WTC11 (cell line): ENCODE results near the gene TMEM158. TPM values are rescaled to one million over a fixed set of nuclear protein-coding genes. Genes with fewer than 3 reads are reported as not detected.

Experiments
- ATAC-seq: fragments of 200-7000 bp; cut with Tn5 transposase; 2 replicates; pipeline ENCODE4 v1.10.0; 2021; ENCODE audit warnings: mild to moderate bottlenecking, moderate library complexity
- CTCF ChIA-PET: fragments of 300-600 bp; sonication (Branson Sonifier 250); formaldehyde crosslinking; loops from one replicate; lab custom pipeline; 2021; ENCODE audit warnings: antibody characterized with exemption; lab: Charles Lee
- POLR2A ChIA-PET: fragments of 350-600 bp; sonication (Branson Sonifier 250); formaldehyde crosslinking; loops from one replicate; lab custom pipeline; 2021; ENCODE audit warnings: antibody characterized with exemption; lab: Charles Lee
- DNase-seq: peaks from one replicate; pipeline ENCODE4 v3.0.0; 2021; ENCODE audit warnings: low spot score
- H3K27ac Mint-ChIP-seq: 2 replicates; pipeline ENCODE4 v1.8.0; 2021; ENCODE audit warnings: mixed read lengths
- H3K27me3 Mint-ChIP-seq: 2 replicates; pipeline ENCODE4 v1.8.0; 2021; ENCODE audit warnings: low read depth, mild to moderate bottlenecking, moderate library complexity, mixed read lengths
- H3K36me3 Mint-ChIP-seq: 2 replicates; pipeline ENCODE4 v1.8.0; 2021; ENCODE audit warnings: mixed read lengths
- H3K4me1 Mint-ChIP-seq: 2 replicates; pipeline ENCODE4 v1.8.0; 2022; ENCODE audit warnings: mixed read lengths
- H3K4me3 Mint-ChIP-seq: 2 replicates; pipeline ENCODE4 v1.8.0; 2021; ENCODE audit warnings: mild to moderate bottlenecking, moderate library complexity, mixed read lengths
- H3K9me3 Mint-ChIP-seq: 2 replicates; pipeline ENCODE4 v1.8.0; 2021; ENCODE audit warnings: mixed read lengths
- ATF2 ChIP-seq: sonication (generic); formaldehyde crosslinking; IDR thresholded peaks from 2 replicates; pipeline ENCODE4 v1.8.1; 2022; ENCODE audit warnings: low read depth, missing genetic modification reagents, borderline replicate concordance
- FOXP1 ChIP-seq: sonication (generic); formaldehyde crosslinking; IDR thresholded peaks from 2 replicates; pipeline ENCODE4 v1.8.0; 2022; ENCODE audit warnings: missing genetic modification reagents, mild to moderate bottlenecking, moderate library complexity, borderline replicate concordance
- GABPB1 ChIP-seq: sonication (generic); formaldehyde crosslinking; IDR thresholded peaks from 2 replicates; pipeline ENCODE4 v1.8.1; 2023; ENCODE audit warnings: mild to moderate bottlenecking, missing genetic modification reagents
- GTF2I ChIP-seq: fragments of 250-450 bp; sonication (Bioruptor Pico); conservative IDR thresholded peaks from 2 replicates; pipeline ENCODE4 v1.4.0; 2021; ENCODE audit warnings: mild to moderate bottlenecking
- HMGXB4 ChIP-seq: sonication (generic); formaldehyde crosslinking; IDR thresholded peaks from 2 replicates; pipeline ENCODE4 v1.8.1; 2023; ENCODE audit warnings: mild to moderate bottlenecking, moderate library complexity, missing genetic modification reagents
- MAX ChIP-seq: sonication (generic); formaldehyde crosslinking; IDR thresholded peaks from 2 replicates; pipeline ENCODE4 v1.8.0; 2022; ENCODE audit warnings: mild to moderate bottlenecking, missing genetic modification reagents
- MLX ChIP-seq: sonication (generic); formaldehyde crosslinking; IDR thresholded peaks from 2 replicates; pipeline ENCODE4 v1.8.1; 2023; ENCODE audit warnings: mild to moderate bottlenecking, missing genetic modification reagents, moderate library complexity
- NFE2L1 ChIP-seq: sonication (generic); formaldehyde crosslinking; IDR thresholded peaks from 2 replicates; pipeline ENCODE4 v1.8.1; 2023; ENCODE audit warnings: missing genetic modification reagents
- NR3C1 ChIP-seq: sonication (generic); formaldehyde crosslinking; conservative IDR thresholded peaks from 2 replicates; pipeline ENCODE4 v1.8.1; 2023; ENCODE audit warnings: low read depth, mild to moderate bottlenecking, missing genetic modification reagents
- PRDM15 ChIP-seq: sonication (generic); formaldehyde crosslinking; IDR thresholded peaks from 2 replicates; pipeline ENCODE4 v1.8.0; 2022; ENCODE audit warnings: missing genetic modification reagents
- PRRX2 ChIP-seq: fragments of 250-450 bp; sonication (Bioruptor Pico); IDR thresholded peaks from 2 replicates; pipeline ENCODE4 v1.8.0; 2021; ENCODE audit warnings: mild to moderate bottlenecking
- SP1 ChIP-seq: sonication (generic); formaldehyde crosslinking; conservative IDR thresholded peaks from 2 replicates; pipeline ENCODE4 v1.8.1; 2022; ENCODE audit warnings: missing genetic modification reagents
- TCF7 ChIP-seq: sonication (generic); formaldehyde crosslinking; IDR thresholded peaks from 2 replicates; pipeline ENCODE4 v1.8.0; 2022; ENCODE audit warnings: mild to moderate bottlenecking, low read depth, missing genetic modification reagents, moderate library complexity
- TEAD4 ChIP-seq: sonication (generic); formaldehyde crosslinking; IDR thresholded peaks from 2 replicates; pipeline ENCODE4 v1.8.0; 2022; ENCODE audit warnings: mild to moderate bottlenecking, missing genetic modification reagents
- USF1 ChIP-seq: sonication (generic); formaldehyde crosslinking; IDR thresholded peaks from 2 replicates; pipeline ENCODE4 v1.8.0; 2022; ENCODE audit warnings: mild to moderate bottlenecking, missing genetic modification reagents
- USF2 ChIP-seq: sonication (generic); formaldehyde crosslinking; IDR thresholded peaks from 2 replicates; pipeline ENCODE4 v1.8.1; 2023; ENCODE audit warnings: mild to moderate bottlenecking, missing genetic modification reagents, moderate library complexity
- total RNA-seq: library from RNA; stranded (reverse); gene quantifications from 3 replicates; pipeline ENCODE4 v1.2.3, GENCODE V29; 2021

The TMEM158 gene
- total RNA-seq, 1 experiment from 2014 or later, result 17.9 TPM

GRCh38 chr3:45239254-45239653 lies 13.2 kb upstream of the TMEM158 start (continued):
- no peak for TF ChIP-seq HMGXB4 (CRISPR knock-in tag)
- no peak for TF ChIP-seq PRRX2 (CRISPR knock-in tag)
- TF ChIP-seq GABPB1 (CRISPR knock-in tag), result no peak
- no peak for TF ChIP-seq NR3C1
- no peak for TF ChIP-seq SP1 (CRISPR knock-in tag)
- TF ChIP-seq MLX (CRISPR knock-in tag), result no peak

GRCh38 chr3:45236964-45237363 lies 10.9 kb upstream of the TMEM158 start:
- Mint-ChIP-seq H3K27me3 (no peaks in the 10 kb centered on the region), H3K4me3 (no peak overlapping the region), H3K9me3 (peaks cover 19% of the 10 kb centered on the region), H3K4me1 (peaks cover 15% of the 10 kb centered on the region), H3K36me3 (no peaks in the 10 kb centered on the region; the same call in 1 of the 2 replicates), H3K27ac (no peak overlapping the region)
- ChIA-PET CTCF (no interaction called here), POLR2A (no interaction called here)
- TF ChIP-seq NFE2L1, result no peak
- TF ChIP-seq PRDM15 (CRISPR knock-in tag), result no peak
- no peak for TF ChIP-seq ATF2 (CRISPR knock-in tag)
- TF ChIP-seq USF1 (CRISPR knock-in tag), result peak; percentile 27; the same call in 1 of the 2 replicates
- no peak for TF ChIP-seq TEAD4 (CRISPR knock-in tag)
- TF ChIP-seq MAX (CRISPR knock-in tag), result no peak
- TF ChIP-seq GTF2I (CRISPR knock-in tag), result no peak
- no peak for TF ChIP-seq FOXP1
- no peak for TF ChIP-seq TCF7
- peak; percentile 65 for TF ChIP-seq USF2 (CRISPR knock-in tag)
- DNase-seq (no peak), ATAC-seq (no peak)
